Neuronal stem cell (in vitro differentiated cells): Measurements from ENCODE around the gene DENND2A.

Experiments used
- DNase-seq: peaks from one replicate; pipeline ENCODE4 v3.0.0-alpha.2; 2013; ENCODE audit warnings: low spot score
- H2AFZ ChIP-seq: one replicate; pipeline ENCODE4 v1.6.1; 2013; ENCODE audit warnings: mild to moderate bottlenecking, low read length, inconsistent platforms
- H2AK5ac ChIP-seq: 2 replicates; pipeline ENCODE4 v1.6.1; 2013; ENCODE audit warnings: low read depth, mild to moderate bottlenecking, inconsistent platforms, low read length, moderate library complexity, mixed read lengths
- H2BK120ac ChIP-seq: 2 replicates; pipeline ENCODE4 v1.6.1; 2013; ENCODE audit warnings: low read depth, mild to moderate bottlenecking, inconsistent platforms, low read length, moderate library complexity, mixed read lengths
- H2BK12ac ChIP-seq: one replicate; pipeline ENCODE4 v1.6.1; 2013; ENCODE audit warnings: low read length, inconsistent platforms
- H2BK15ac ChIP-seq: 2 replicates; pipeline ENCODE4 v1.6.1; 2013; ENCODE audit warnings: mild to moderate bottlenecking, low read length, inconsistent platforms, mixed read lengths
- H2BK5ac ChIP-seq: one replicate; pipeline ENCODE4 v1.6.1; 2013; ENCODE audit warnings: inconsistent platforms, mild to moderate bottlenecking, low read length, moderate library complexity
- H3K14ac ChIP-seq: one replicate; pipeline ENCODE4 v1.6.1; 2013; ENCODE audit warnings: low read length, inconsistent platforms
- H3K18ac ChIP-seq: 2 replicates; pipeline ENCODE4 v1.6.1; 2013; ENCODE audit warnings: low read length, inconsistent platforms
- H3K23ac ChIP-seq: 2 replicates; pipeline ENCODE4 v1.6.1; 2013; ENCODE audit warnings: low read depth, mild to moderate bottlenecking, mixed read lengths, low read length, inconsistent platforms; ENCODE audit not compliant: poor library complexity
- H3K27ac ChIP-seq: replicated peaks from 3 replicates; pipeline ENCODE4 v1.5.1; 2013; ENCODE audit warnings: low read length, inconsistent platforms
- H3K27me3 ChIP-seq, 3 experiments: 2 replicates each; pipeline ENCODE4 v1.6.1; 2013; ENCODE audit warnings: low read length in 3 of 3, mild to moderate bottlenecking in 2 of 3, inconsistent platforms in 1 of 3, low read depth in 1 of 3, mixed read lengths in 1 of 3, moderate library complexity in 1 of 3; ENCODE audit not compliant: control insufficient read depth in 3 of 3, insufficient read depth in 3 of 3
- H3K36me3 ChIP-seq, 2 donors: replicated peaks in 1 of 2; 2 replicates each; pipeline ENCODE4 v1.6.1; 2013; ENCODE audit warnings: low read length in 2 of 2; ENCODE audit not compliant: control insufficient read depth in 2 of 2, insufficient read depth in 2 of 2
- H3K4ac ChIP-seq: 2 replicates; pipeline ENCODE4 v1.6.1; 2013; ENCODE audit warnings: inconsistent platforms, mild to moderate bottlenecking, low read length, moderate library complexity
- H3K4me1 ChIP-seq, 2 donors: 1 replicate in 1 of 2; 2 replicates in 1 of 2; pipeline ENCODE4 v1.6.1; 2013; ENCODE audit warnings: low read length in 2 of 2, low read depth in 1 of 2; ENCODE audit not compliant: control insufficient read depth in 2 of 2, insufficient read depth in 1 of 2
- H3K4me2 ChIP-seq: one replicate; pipeline ENCODE4 v1.6.1; 2013; ENCODE audit warnings: mild to moderate bottlenecking, low read length, inconsistent platforms; ENCODE audit not compliant: insufficient read depth, poor library complexity, severe bottlenecking
- H3K4me3 ChIP-seq, 2 donors: 2 replicates each; pipeline ENCODE4 v1.5.1; 2013; ENCODE audit warnings: low read length in 2 of 2, mild to moderate bottlenecking in 2 of 2, inconsistent platforms in 1 of 2, moderate library complexity in 1 of 2
- H3K79me1 ChIP-seq: one replicate; pipeline ENCODE4 v1.6.1; 2013; ENCODE audit warnings: low read depth, mild to moderate bottlenecking, inconsistent platforms, low read length, moderate library complexity
- H3K9ac ChIP-seq: one replicate; pipeline ENCODE4 v1.6.1; 2013; ENCODE audit warnings: mild to moderate bottlenecking, low read depth, low read length, inconsistent platforms; ENCODE audit not compliant: poor library complexity
- H3K9me3 ChIP-seq, 2 donors: replicated peaks in 1 of 2; 2 replicates each; pipeline versions ENCODE3 to v1.6.1; 2013; ENCODE audit warnings: low read length in 2 of 2, mild to moderate bottlenecking in 2 of 2, inconsistent platforms in 1 of 2, low read depth in 1 of 2, mixed read lengths in 1 of 2, moderate library complexity in 1 of 2; ENCODE audit not compliant: control insufficient read depth in 2 of 2, insufficient read depth in 1 of 2
- H4K8ac ChIP-seq: one replicate; pipeline ENCODE4 v1.6.1; 2013; ENCODE audit warnings: low read depth, mild to moderate bottlenecking, inconsistent platforms, low read length, moderate library complexity
- H4K91ac ChIP-seq: one replicate; pipeline ENCODE4 v1.6.1; 2013; ENCODE audit warnings: low read length, low read depth, mild to moderate bottlenecking, inconsistent platforms; ENCODE audit not compliant: poor library complexity
- WGBS, 2 donors: extraction: QIAGEN DNeasy Blood & Tissue Kit; methylation state at CpG; one replicate each; pipeline ENCODE4 v1.1.7; 2013; ENCODE audit warnings: missing lambda C conversion rate in 2 of 2, mixed read lengths in 1 of 2; ENCODE audit not compliant: insufficient read length in 2 of 2, insufficient replicate concordance in 1 of 2; ENCODE audit errors: extremely low coverage in 2 of 2; 5-methylcytosine and 5-hydroxymethylcytosine counted together

The DENND2A gene

GRCh38 chr7:140479062-140479738 is 161.4 kb downstream of the DENND2A start, which contains the start of gene MKRN1:
Gene MKRN1, minus strand, starts transcription at chr7:140479505. Its CDS starts 161 bp downstream, at chr7:140479344.
- Histone ChIP-seq H2AFZ (peak within 1 kb of the TSS; percentile 89), H3K9me3 (no peaks in the 10 kb centered on the region), H4K8ac (peak within 1 kb of the TSS; percentile 43), H3K4me2 (peak within 1 kb of the TSS; percentile 82), H3K9ac (peak within 1 kb of the TSS; percentile 96), H3K36me3 (no peaks in the 10 kb centered on the region), H3K4me1 (peaks cover 0 to 2% of the 10 kb centered on the region in 2 donors), H3K4ac (no peak within 1 kb of the TSS), H3K14ac (peak within 1 kb of the TSS; percentile 89), H2BK12ac (peak within 1 kb of the TSS; percentile 58), H2AK5ac (peak within 1 kb of the TSS; percentile 52), H3K27ac (peak within 1 kb of the TSS; percentile 91), H2BK15ac (peak within 1 kb of the TSS; percentile 67), H4K91ac (peak within 1 kb of the TSS; percentile 53), H3K18ac (peak within 1 kb of the TSS; percentile 95), H3K23ac (peak within 1 kb of the TSS; percentile 99), H2BK120ac (peak within 1 kb of the TSS; percentile 72), H2BK5ac (peak within 1 kb of the TSS; percentile 66), H3K4me3 (peak within 1 kb of the TSS; percentile 91 to 94), H3K27me3 (peaks cover 0 to 4% (median 0%) of the 10 kb centered on the region in 3 experiments), H3K79me1 (peaks cover 3% of the 10 kb centered on the region)
- WGBS, 2 donors = no CpG with 5 or more reads among the region's 71 CpGs
- DNase-seq = peak; percentile 90

GRCh38 chr7:140478246-140479061 is 162.2 kb downstream of the DENND2A start:
- peak overlapping the region; percentile 72 for H2BK120ac ChIP-seq

GRCh38 chr7:140476698-140477261 is 163.8 kb downstream of the DENND2A start:
- H3K23ac ChIP-seq = no peak overlapping the region
- H2AK5ac ChIP-seq = no peak overlapping the region
- H2AFZ ChIP-seq = no peak overlapping the region
- H3K4ac ChIP-seq = no peak overlapping the region
- H3K4me3 ChIP-seq = peak overlapping the region in 1 of 2 donors; percentile 8
- no peak overlapping the region for H2BK15ac ChIP-seq
- H2BK120ac ChIP-seq = no peak overlapping the region
- H3K9me3 ChIP-seq = no peaks in the 10 kb centered on the region
- no peak overlapping the region for H3K14ac ChIP-seq
- H4K8ac ChIP-seq = no peak overlapping the region
- no peak overlapping the region for H2BK5ac ChIP-seq
- H3K4me2 ChIP-seq = no peak overlapping the region
- H3K27ac ChIP-seq = no peak overlapping the region
- no peaks in the 10 kb centered on the region for H3K27me3 ChIP-seq
- H3K79me1 ChIP-seq = peaks cover 3% of the 10 kb centered on the region
- WGBS, 2 donors = no CpG with 5 or more reads among the region's 11 CpGs
- H3K36me3 ChIP-seq = peaks cover under 1 to 2% of the 10 kb centered on the region in 2 donors
- H3K18ac ChIP-seq = no peak overlapping the region
- peaks cover 0 to 2% of the 10 kb centered on the region in 2 donors for H3K4me1 ChIP-seq
- no peak overlapping the region for H4K91ac ChIP-seq
- no peak overlapping the region for H2BK12ac ChIP-seq
- no peak for DNase-seq
- H3K9ac ChIP-seq = no peak overlapping the region

More at GRCh38 chr7:140478246-140479061, 162.2 kb downstream of the DENND2A start:
- Histone ChIP-seq H3K23ac (peak overlapping the region; percentile 99), H3K4me3 (peak overlapping the region; percentile 91 to 94), H3K36me3 (no peaks in the 10 kb centered on the region), H3K9ac (peak overlapping the region; percentile 96), H3K4me2 (peak overlapping the region; percentile 82), H3K27me3 (peaks cover 0 to 4% (median 0%) of the 10 kb centered on the region in 3 experiments), H3K14ac (peak overlapping the region; percentile 89), H2AK5ac (peak overlapping the region; percentile 52), H2BK5ac (peak overlapping the region; percentile 66), H3K79me1 (peaks cover 3% of the 10 kb centered on the region), H3K27ac (peak overlapping the region; percentile 91), H3K9me3 (no peaks in the 10 kb centered on the region), H3K18ac (peak overlapping the region; percentile 95), H3K4me1 (peaks cover 0 to 2% of the 10 kb centered on the region in 2 donors), H2BK12ac (peak overlapping the region; percentile 22), H4K8ac (peak overlapping the region; percentile 43), H2AFZ (peak overlapping the region; percentile 89), H3K4ac (no peak overlapping the region), H4K91ac (peak overlapping the region; percentile 53), H2BK15ac (peak overlapping the region; percentile 67)
- DNase-seq = peak; percentile 53
- no CpG with 5 or more reads among the region's 69 CpGs for WGBS, 2 donors
